Stimulated activated effector memory CD8-positive, alpha-beta T cell treated with anti-CD3 and anti-CD28 coated beads, Interleukin-12 subunit alpha, Interleukin-12 subunit beta, amount 100 ng/mL, for 72 hours (primary cell): Measurements from ENCODE around the gene SPAG16.

ENCODE experiments used
- ATAC-seq: fragments of 150-1000 bp; cut with Tn5 transposase; 2 replicates; pipeline ENCODE4 v1.10.0; 2021
- DNase-seq, 2 donors: peaks; one replicate each; pipeline ENCODE4 v3.0.0; 2021 to 2022; ENCODE audit warnings: low spot score in 2 of 2
- H3K27ac Mint-ChIP-seq: one replicate; pipeline ENCODE4 v1.8.0; 2022; ENCODE audit warnings: mild to moderate bottlenecking, mixed read lengths
- H3K36me3 Mint-ChIP-seq: one replicate; pipeline ENCODE4 v1.8.0; 2022; ENCODE audit warnings: mild to moderate bottlenecking, mixed read lengths
- H3K4me1 Mint-ChIP-seq: one replicate; pipeline ENCODE4 v1.8.0; 2022; ENCODE audit warnings: mixed read lengths
- H3K4me3 Mint-ChIP-seq: one replicate; pipeline ENCODE4 v1.8.0; 2022; ENCODE audit warnings: mild to moderate bottlenecking, mixed read lengths
- H3K9me3 Mint-ChIP-seq: one replicate; pipeline ENCODE4 v1.8.0; 2022; ENCODE audit warnings: mixed read lengths

Gene SPAG16

GRCh38 chr2:213500881-213501280, 216.6 kb downstream of the SPAG16 start:
- no peak overlapping the region for H3K27ac Mint-ChIP-seq
- no peak overlapping the region for H3K4me3 Mint-ChIP-seq
- DNase-seq (no peak), ATAC-seq (no peak)
- H3K36me3 Mint-ChIP-seq: no peaks in the 10 kb centered on the region
- H3K9me3 Mint-ChIP-seq: peaks cover 6% of the 10 kb centered on the region
- H3K4me1 Mint-ChIP-seq: no peaks in the 10 kb centered on the region

DNA sequence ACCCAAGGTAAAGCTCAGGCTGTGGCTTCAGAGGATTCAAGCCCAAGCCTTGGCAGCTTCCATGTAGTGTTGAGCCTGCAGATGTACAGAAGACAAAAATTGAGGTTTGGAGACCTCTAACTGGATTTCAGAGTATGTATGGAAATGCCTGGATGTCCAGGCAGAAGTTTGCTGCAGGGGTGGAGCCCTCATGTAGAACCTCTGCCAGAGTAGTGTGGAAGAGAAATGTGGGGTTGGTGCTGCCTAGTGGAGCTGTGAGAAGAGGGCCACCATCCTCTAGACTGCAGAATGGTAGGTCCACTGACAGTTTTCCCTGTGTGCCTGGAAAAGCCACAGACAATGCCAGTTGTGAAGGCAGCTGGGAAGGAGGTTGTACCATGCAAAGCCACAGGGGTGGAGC, 239.9 kb downstream of the SPAG16 start:
- peaks cover 6% of the 10 kb centered on the region for H3K4me1 Mint-ChIP-seq
- no peak overlapping the region for H3K4me3 Mint-ChIP-seq

GRCh38 chr2:213537579-213537978, 253.3 kb downstream of the SPAG16 start:
- no peak overlapping the region for H3K4me3 Mint-ChIP-seq
- H3K27ac Mint-ChIP-seq: no peak overlapping the region
- no peaks in the 10 kb centered on the region for H3K36me3 Mint-ChIP-seq
- H3K4me1 Mint-ChIP-seq: no peaks in the 10 kb centered on the region
- DNase-seq: no peak
- ATAC-seq: no peak
- H3K9me3 Mint-ChIP-seq: no peaks in the 10 kb centered on the region

More for the DNA sequence above, 239.9 kb downstream of the SPAG16 start:
- peaks cover 22% of the 10 kb centered on the region for H3K9me3 Mint-ChIP-seq
- no peak overlapping the region for H3K27ac Mint-ChIP-seq
- H3K36me3 Mint-ChIP-seq: no peaks in the 10 kb centered on the region
- no peak for ATAC-seq
- DNase-seq: no peak

DNA sequence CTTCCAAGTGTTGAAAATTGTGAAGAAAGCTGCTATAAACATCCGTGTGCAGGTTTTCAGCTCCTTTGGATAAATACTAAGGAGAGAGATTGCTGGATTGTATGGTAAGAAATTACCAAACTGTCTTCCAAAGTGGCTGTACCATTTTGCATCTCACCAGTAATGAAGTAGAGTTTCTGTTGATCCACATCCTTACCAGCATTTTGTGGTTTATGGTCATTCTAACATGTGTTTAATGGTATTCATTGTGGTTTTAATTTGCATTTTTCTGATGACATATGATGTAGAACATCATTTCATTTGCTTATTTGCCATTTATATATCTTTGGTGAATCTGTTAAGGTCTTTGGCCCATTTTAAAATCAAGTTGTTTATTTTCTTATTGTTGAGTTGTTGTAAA, 260.7 kb downstream of the SPAG16 start:
- Mint-ChIP-seq H3K9me3 (peaks cover 4% of the 10 kb centered on the region), H3K27ac (no peak overlapping the region), H3K36me3 (no peaks in the 10 kb centered on the region), H3K4me3 (no peak overlapping the region), H3K4me1 (no peaks in the 10 kb centered on the region)
- DNase-seq (no peak), ATAC-seq (no peak)

- H3K9me3 Mint-ChIP-seq: peaks cover 4% of the 10 kb centered on the region
- no peaks in the 10 kb centered on the region for H3K4me1 Mint-ChIP-seq
- no peak for ATAC-seq
- H3K36me3 Mint-ChIP-seq: no peaks in the 10 kb centered on the region
- no peak overlapping the region for H3K4me3 Mint-ChIP-seq
- no peak overlapping the region for H3K27ac Mint-ChIP-seq
- DNase-seq: no peak
Observed at GRCh38 chr2:213545481-213545880, 261.2 kb downstream of the SPAG16 start.

DNA sequence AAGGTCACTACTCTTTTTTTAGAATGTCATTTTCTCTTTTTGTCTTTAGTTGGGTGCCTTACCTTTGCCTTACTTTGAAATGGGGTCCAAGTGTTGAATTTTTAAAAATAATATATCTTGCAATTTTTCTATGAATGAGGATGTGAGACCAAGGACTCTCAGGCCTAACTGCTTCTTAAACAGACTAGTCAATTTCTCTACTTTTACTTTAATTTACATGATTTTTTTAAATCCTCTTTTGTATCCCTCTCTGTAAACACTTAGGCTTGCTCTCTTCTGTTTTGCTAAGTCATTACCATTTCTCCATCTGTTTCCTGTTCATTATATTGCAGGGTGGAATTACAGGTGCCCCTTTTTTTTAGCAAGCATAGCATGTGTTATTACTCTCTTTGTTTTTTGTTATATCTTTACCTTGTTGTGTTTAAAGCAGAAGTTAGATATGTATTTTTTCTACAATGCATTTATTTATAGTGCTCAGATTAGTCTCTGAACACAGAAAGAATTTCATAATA, 261.8 kb downstream of the SPAG16 start:
- no peak for ATAC-seq
- Mint-ChIP-seq H3K27ac (no peak overlapping the region), H3K9me3 (peaks cover 4% of the 10 kb centered on the region), H3K4me1 (no peaks in the 10 kb centered on the region), H3K4me3 (no peak overlapping the region), H3K36me3 (no peaks in the 10 kb centered on the region)
- DNase-seq: no peak

DNA sequence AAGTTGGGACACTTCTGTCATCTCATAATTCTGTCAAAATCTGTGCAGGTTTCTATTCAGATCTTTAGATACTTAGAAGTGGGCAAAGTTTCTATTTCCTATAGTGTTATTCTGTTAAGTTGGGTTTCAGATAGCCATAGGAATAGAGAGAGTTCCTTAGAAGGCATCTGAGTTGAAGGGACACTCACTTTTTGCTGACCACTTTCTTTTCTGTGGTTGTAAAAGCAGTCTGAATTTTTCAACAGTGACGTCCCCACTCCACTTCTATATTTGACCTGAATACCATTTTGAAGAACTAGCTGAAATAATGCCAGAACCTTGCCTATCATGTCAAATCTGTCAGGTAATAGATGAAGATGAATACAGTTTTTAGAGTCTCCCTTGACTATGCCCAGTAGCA, 267.3 kb downstream of the SPAG16 start:
- no peak for DNase-seq
- H3K27ac Mint-ChIP-seq: no peak overlapping the region
- H3K4me3 Mint-ChIP-seq: no peak overlapping the region
- H3K4me1 Mint-ChIP-seq: no peaks in the 10 kb centered on the region
- no peak for ATAC-seq
- peaks cover 4% of the 10 kb centered on the region for H3K9me3 Mint-ChIP-seq
- no peaks in the 10 kb centered on the region for H3K36me3 Mint-ChIP-seq

DNA sequence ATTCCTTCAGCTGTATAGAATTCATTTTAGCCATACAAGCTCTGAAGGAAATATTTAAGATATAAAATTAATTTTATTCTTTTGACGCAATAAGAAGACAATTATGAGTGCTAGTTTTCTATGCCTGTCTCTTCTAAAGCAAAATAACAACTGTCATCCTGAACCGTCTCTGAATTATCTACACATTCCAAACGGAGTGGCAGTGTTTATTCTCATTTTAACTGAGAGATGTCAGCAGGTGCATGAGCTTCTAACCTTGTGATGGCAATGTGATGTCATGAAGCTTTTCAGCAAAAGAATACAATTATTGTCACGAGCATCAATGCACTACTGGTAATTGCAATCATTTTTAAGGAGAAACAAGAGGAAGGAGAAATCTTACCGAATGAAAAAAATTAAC, 274.8 kb downstream of the SPAG16 start:
- no peaks in the 10 kb centered on the region for H3K4me1 Mint-ChIP-seq
- no peak overlapping the region for H3K4me3 Mint-ChIP-seq
- no peak for ATAC-seq
- DNase-seq: no peak
- H3K36me3 Mint-ChIP-seq: no peaks in the 10 kb centered on the region
- no peak overlapping the region for H3K27ac Mint-ChIP-seq
- peaks cover 6% of the 10 kb centered on the region for H3K9me3 Mint-ChIP-seq

- Mint-ChIP-seq H3K36me3 (no peaks in the 10 kb centered on the region), H3K4me1 (no peaks in the 10 kb centered on the region), H3K9me3 (peaks cover 10% of the 10 kb centered on the region), H3K27ac (no peak overlapping the region), H3K4me3 (no peak overlapping the region)
- DNase-seq (no peak), ATAC-seq (no peak)
Observed at GRCh38 chr2:213561759-213562158, 277.5 kb downstream of the SPAG16 start.

GRCh38 chr2:213562539-213563180, 278.4 kb downstream of the SPAG16 start:
- Mint-ChIP-seq H3K4me3 (no peak overlapping the region), H3K27ac (no peak overlapping the region), H3K4me1 (no peaks in the 10 kb centered on the region), H3K9me3 (peaks cover 10% of the 10 kb centered on the region), H3K36me3 (no peaks in the 10 kb centered on the region)
- DNase-seq: no peak
- ATAC-seq: no peak

GRCh38 chr2:213566846-213567245, 282.6 kb downstream of the SPAG16 start:
- Mint-ChIP-seq H3K4me1 (no peaks in the 10 kb centered on the region), H3K9me3 (peaks cover 10% of the 10 kb centered on the region), H3K27ac (no peak overlapping the region), H3K36me3 (no peaks in the 10 kb centered on the region), H3K4me3 (no peak overlapping the region)
- no peak for ATAC-seq
- no peak for DNase-seq

DNA sequence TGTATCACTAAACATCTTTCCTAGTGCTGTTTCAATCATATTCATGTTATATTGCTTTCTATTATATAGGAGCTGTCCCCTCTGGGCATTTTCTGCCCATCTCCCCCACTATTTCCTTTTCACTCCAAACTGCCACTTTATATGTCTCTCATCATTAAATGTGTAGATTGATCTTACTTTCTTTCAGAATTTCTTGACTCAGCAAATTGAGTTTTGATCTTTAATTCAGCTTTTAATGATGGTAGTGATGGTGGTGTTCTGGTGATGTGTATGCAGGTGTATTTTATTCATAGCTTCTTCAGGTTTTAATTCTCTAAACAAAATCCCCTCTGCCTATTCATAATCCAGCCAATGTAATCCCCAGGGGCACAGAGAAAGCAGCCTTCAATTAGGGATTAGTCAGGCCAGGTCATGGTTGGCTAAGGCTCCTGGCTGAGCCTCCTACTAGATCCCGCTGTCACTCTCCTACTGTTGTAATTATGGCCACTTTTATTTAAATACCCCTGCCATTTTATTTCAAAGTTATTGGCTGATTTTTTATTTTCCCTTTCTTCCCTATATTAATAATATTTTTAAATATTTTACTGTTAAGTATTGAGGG, 325.4 kb downstream of the SPAG16 start:
- DNase-seq (no peak), ATAC-seq (no peak)
- Mint-ChIP-seq H3K4me3 (no peak overlapping the region), H3K36me3 (no peaks in the 10 kb centered on the region), H3K27ac (no peak overlapping the region), H3K9me3 (peaks cover under 1% of the 10 kb centered on the region), H3K4me1 (no peaks in the 10 kb centered on the region)

- H3K4me3 Mint-ChIP-seq: no peak overlapping the region
- H3K9me3 Mint-ChIP-seq: peaks cover 5% of the 10 kb centered on the region
- ATAC-seq: no peak
- DNase-seq: no peak
- H3K4me1 Mint-ChIP-seq: no peaks in the 10 kb centered on the region
- no peaks in the 10 kb centered on the region for H3K36me3 Mint-ChIP-seq
- H3K27ac Mint-ChIP-seq: no peak overlapping the region
Observed at GRCh38 chr2:213627054-213627710, 342.9 kb downstream of the SPAG16 start.

GRCh38 chr2:213627835-213628460, 343.7 kb downstream of the SPAG16 start:
- Mint-ChIP-seq H3K4me3 (no peak overlapping the region), H3K4me1 (no peaks in the 10 kb centered on the region), H3K36me3 (no peaks in the 10 kb centered on the region), H3K27ac (no peak overlapping the region), H3K9me3 (peaks cover 8% of the 10 kb centered on the region)
- no peak for ATAC-seq
- no peak for DNase-seq

GRCh38 chr2:213640738-213641425, 356.6 kb downstream of the SPAG16 start:
- Mint-ChIP-seq H3K9me3 (peaks cover 10% of the 10 kb centered on the region), H3K27ac (no peak overlapping the region), H3K4me3 (no peak overlapping the region), H3K4me1 (no peaks in the 10 kb centered on the region), H3K36me3 (no peaks in the 10 kb centered on the region)
- DNase-seq: no peak
- no peak for ATAC-seq
